ENCODE measurements around the gene PCNT.

GRCh38 chr21:46284077-46284644, 39.8 kb upstream of the PCNT start:
- TF ChIP-seq ZNF23 (tag by site-specific recombination; IDR thresholded peaks at IDR 0.05; ENCODE audit: borderline replicate concordance) (no peak), ZNF37A (tag by site-specific recombination; IDR thresholded peaks at IDR 0.05) (no peak)

Data from HEK293 (cell line).